ENCODE results near the gene GUCY1A1.
A peak's percentile ranks its signal among the peaks of the same experiment; 100 is the strongest.

The GUCY1A1 gene

DNA sequence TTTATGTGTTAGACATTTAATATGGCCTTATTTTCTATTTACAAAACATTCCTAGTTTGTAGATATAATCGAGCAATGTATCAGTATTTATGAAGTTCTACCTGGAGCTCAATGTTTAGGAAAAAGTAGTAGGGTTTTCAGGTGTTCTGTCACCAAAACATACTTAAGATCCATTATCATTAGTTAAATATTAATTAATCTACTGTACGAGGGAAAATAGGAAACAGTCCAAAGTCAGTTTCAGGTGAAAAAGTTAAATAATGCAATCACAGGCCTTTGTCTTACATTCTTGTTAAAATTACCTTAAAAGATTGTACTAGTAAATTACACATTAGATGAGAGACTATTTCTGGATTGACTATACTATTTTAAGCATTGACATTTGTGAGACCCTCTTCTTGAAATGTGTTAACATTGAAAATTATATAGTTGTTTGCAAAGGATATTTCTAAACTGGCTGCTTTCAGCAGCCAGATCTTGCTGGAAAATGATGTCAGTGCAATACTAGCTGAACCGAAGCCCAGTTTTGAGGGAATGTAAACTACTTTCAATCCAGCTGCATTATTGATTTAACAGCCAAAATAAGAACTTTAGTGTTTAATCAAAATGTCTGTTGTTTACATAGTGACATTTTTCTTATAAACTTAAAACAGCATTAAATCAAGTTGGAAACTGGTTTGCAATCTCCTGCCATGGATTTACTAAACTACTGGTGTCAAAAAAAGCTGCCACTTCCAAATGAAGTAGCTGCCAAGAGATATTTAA, 111.5 kb downstream of the GUCY1A1 start:
- peak; percentile 27 for DNase-seq (ENCODE audit: low spot score)

DNA sequence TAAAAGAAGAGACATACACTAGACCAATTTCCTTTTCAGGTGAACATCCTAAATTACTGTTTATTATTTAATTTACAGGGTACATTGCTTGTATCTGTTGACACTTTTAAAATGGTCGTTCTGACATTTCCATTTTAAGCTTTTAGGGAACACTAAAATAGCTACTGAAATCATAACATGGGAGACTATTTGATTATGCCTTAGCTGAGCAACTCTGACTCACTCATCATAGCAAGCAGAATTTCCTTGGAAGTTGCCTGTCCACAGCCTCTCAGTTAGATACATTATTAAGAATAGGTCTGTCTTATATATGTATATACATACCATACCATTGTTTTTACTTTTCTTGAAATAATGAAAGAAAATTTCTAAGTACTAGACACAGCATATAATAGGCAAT, 114.1 kb downstream of the GUCY1A1 start:
- no peak for DNase-seq (ENCODE audit: low spot score)

DNA sequence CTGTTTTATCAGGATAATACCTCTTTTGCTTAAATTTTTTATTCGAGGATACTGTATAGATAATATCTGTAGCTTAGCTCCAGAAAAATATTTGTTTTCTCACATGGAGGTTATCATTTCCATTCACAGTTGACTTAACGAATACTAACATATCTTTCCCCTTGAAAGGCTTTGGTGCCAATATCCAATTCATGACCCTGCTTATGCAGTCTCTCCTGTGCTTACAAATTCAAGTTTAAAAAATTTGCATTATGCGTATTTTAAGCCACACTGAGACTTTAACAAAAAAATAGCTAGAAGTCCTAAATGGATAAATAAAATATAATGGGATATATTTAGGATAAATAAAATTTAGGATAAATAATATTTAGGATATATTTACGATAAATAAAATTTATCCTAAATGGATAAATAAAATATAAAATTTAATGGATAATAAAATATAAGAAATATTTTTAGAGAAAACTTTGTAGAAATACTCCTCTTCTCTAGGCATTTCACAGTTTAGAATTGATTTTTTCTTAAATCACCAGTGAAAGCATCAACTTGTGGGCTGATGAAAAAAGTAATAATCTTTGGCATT, 114.7 kb downstream of the GUCY1A1 start:
- no peak for DNase-seq (ENCODE audit: low spot score)

Data from AG08396 (cell line).